Hematopoietic multipotent progenitor cell (in vitro differentiated cells): ENCODE data around the gene TMEM50B. TPM values are rescaled to one million over a fixed set of nuclear protein-coding genes. Genes with fewer than 3 reads are reported as not detected.

ENCODE experiments used
- DNase-seq, 3 donors: peaks; one replicate each; pipeline ENCODE4 v3.0.0-alpha.2; 2011 to 2015; ENCODE audit warnings: low read depth in 2 of 3, low spot score in 2 of 3
- total RNA-seq: library from RNA; depleted of rRNA; stranded (reverse); fragments of >200 nt; gene quantifications from one replicate; pipeline ENCODE4 v1.2.3, GENCODE V29; 2012

TMEM50B gene
- total RNA-seq, 1 donor, result 11.6 TPM

DNA sequence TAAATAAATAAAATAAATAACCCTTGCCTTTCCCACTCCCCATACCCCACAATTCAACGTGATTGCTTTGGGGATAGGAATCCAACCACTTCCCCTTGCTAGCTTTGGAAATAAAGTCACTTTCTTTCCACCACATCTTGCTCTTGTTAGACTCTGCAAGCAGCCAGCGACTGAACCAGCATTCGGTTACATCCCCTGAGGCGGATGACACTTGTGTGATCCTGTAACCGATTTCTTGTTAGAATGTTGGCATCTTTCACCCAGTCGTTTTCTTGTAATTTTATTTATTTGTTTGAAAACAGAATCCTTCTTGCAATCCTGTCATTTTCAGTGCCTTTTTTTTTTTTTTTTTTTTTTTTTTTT is 78.2 kb downstream of the TMEM50B start:
- DNase-seq, result peak in 1 of 3 donors; percentile 37

Other genes with a start within 250 kb of the TMEM50B start
- gene IL10RB, start 213.6 kb downstream of the TMEM50B start, total RNA-seq, result 19.9 TPM
- gene IFNAR1, start 155.0 kb downstream of the TMEM50B start, total RNA-seq, result 4.6 TPM
- 31.8 TPM for gene IFNGR2, start 76.6 kb downstream of the TMEM50B start, total RNA-seq
- gene DNAJC28, start 11.7 kb upstream of the TMEM50B start, total RNA-seq, result 0.54 TPM
- gene GART, start 62.1 kb upstream of the TMEM50B start, total RNA-seq, result 37.7 TPM
- 282 TPM for gene SON, start 63.1 kb upstream of the TMEM50B start, total RNA-seq
- gene DONSON, start 108.7 kb upstream of the TMEM50B start, total RNA-seq, result 5.4 TPM
- gene CRYZL1, start 161.8 kb upstream of the TMEM50B start, total RNA-seq, result 13.5 TPM
- 3.5 TPM for gene ITSN1, start 162.5 kb upstream of the TMEM50B start, total RNA-seq